Uterus (tissue), 2 donors: ENCODE measurements around the gene PPP3R1.

Experiments
- CTCF ChIP-seq, 4 experiments: fragments of 200-600 bp in 2 of 4; fragments of 450-650 bp in 2 of 4; sonication (generic) in 2 of 4; IDR thresholded peaks; one replicate each; pipeline ENCODE4 v1.5.1; 2016 to 2019; ENCODE audit warnings: antibody characterized with exemption in 4 of 4, mild to moderate bottlenecking in 2 of 4, moderate library complexity in 1 of 4
- POLR2A ChIP-seq, 2 donors: fragments of 450-650 bp; IDR thresholded peaks; one replicate each; pipeline ENCODE4 v1.6.1; 2016; ENCODE audit warnings: antibody characterized with exemption in 2 of 2, mild to moderate bottlenecking in 1 of 2, moderate library complexity in 1 of 2

- no peak for TF ChIP-seq CTCF (IDR thresholded peaks at IDR 0.05)
- TF ChIP-seq POLR2A (IDR thresholded peaks at IDR 0.05): no peak
Observed at GRCh38 chr2:68263632-68264031, 11.3 kb upstream of the PPP3R1 start.
